BE2C (cell line): ENCODE data around the gene NRXN3.

Experiments
- DNase-seq: peaks from one replicate; pipeline ENCODE4 v3.0.0-alpha.2; 2020
- H3K27me3 ChIP-seq: fragments of 250-450 bp; sonication (Bioruptor Pico); 2 replicates; pipeline ENCODE4 v1.5.1; 2020; ENCODE audit warnings: mild to moderate bottlenecking
- H3K36me3 ChIP-seq: fragments of 250-450 bp; sonication (Bioruptor Pico); 2 replicates; pipeline ENCODE4 v1.5.1; 2020; ENCODE audit warnings: mild to moderate bottlenecking
- H3K4me1 ChIP-seq: fragments of 250-450 bp; sonication (Bioruptor Pico); 2 replicates; pipeline ENCODE4 v1.5.1; 2020
- H3K4me3 ChIP-seq: 2 replicates; pipeline ENCODE4 v1.5.1; 2011; ENCODE audit warnings: low read depth, low read length
- H3K9me3 ChIP-seq: fragments of 250-450 bp; sonication (Bioruptor Pico); 2 replicates; pipeline ENCODE4 v1.5.1; 2020
- TF ChIP-seq, protein P1 (sequence below): IDR thresholded peaks from 2 replicates; pipeline ENCODE4 v1.5.1; 2012; ENCODE audit warnings: mild to moderate bottlenecking, low read depth, low read length

NRXN3 gene

DNA sequence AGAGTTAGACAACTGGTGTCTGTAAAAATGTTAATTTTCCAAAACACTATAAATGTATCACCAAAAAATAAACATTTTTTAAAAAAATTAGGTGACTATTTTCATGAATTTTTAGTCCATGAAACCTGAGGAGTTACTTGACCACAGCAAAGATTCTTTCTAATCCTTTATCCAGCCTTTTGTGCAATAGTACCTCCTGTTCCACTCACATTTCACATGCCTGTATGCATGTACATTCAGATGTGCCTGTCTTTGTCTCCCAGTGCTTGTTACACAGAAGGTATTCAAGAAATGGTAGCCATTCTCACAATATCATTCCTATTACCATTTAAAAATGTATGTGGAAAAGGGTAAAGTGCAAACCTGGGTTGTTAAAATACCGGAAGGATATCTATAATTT is 1184.2 kb downstream of the NRXN3 start:
- Histone ChIP-seq H3K4me3 (no peak overlapping the region), H3K27me3 (no peaks in the 10 kb centered on the region), H3K9me3 (no peaks in the 10 kb centered on the region), H3K4me1 (no peaks in the 10 kb centered on the region), H3K36me3 (no peaks in the 10 kb centered on the region)
- TF ChIP-seq, protein P1, sequence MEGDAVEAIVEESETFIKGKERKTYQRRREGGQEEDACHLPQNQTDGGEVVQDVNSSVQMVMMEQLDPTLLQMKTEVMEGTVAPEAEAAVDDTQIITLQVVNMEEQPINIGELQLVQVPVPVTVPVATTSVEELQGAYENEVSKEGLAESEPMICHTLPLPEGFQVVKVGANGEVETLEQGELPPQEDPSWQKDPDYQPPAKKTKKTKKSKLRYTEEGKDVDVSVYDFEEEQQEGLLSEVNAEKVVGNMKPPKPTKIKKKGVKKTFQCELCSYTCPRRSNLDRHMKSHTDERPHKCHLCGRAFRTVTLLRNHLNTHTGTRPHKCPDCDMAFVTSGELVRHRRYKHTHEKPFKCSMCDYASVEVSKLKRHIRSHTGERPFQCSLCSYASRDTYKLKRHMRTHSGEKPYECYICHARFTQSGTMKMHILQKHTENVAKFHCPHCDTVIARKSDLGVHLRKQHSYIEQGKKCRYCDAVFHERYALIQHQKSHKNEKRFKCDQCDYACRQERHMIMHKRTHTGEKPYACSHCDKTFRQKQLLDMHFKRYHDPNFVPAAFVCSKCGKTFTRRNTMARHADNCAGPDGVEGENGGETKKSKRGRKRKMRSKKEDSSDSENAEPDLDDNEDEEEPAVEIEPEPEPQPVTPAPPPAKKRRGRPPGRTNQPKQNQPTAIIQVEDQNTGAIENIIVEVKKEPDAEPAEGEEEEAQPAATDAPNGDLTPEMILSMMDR, result no peak
- DNase-seq, result no peak

DNA sequence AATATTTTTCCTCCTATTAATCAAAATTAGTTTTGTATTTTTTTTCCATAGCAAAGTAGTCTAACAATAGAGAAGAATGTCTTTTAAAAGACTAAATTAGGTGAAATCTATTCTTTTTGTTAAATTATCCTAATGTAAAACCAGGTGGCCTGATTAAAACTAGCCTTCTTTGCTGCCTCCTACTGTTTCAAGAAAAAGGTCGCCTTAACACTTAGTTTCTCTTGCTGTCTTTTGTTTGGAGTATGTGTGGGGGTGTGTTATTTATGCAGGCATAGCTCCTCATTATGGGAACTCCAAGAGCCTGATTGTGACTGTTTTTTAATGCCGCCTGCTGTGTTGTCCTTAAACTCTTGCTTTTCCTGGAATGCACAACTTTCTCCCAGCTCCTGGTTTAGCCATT is 1185.9 kb downstream of the NRXN3 start:
- no peak for DNase-seq
- Histone ChIP-seq H3K9me3 (no peaks in the 10 kb centered on the region), H3K36me3 (no peaks in the 10 kb centered on the region), H3K4me3 (no peak overlapping the region), H3K4me1 (no peaks in the 10 kb centered on the region), H3K27me3 (no peaks in the 10 kb centered on the region)
- TF ChIP-seq, protein P1, result no peak

GRCh38 chr14:79357307-79357706 is 1187.1 kb downstream of the NRXN3 start:
- no peaks in the 10 kb centered on the region for H3K9me3 ChIP-seq
- H3K4me1 ChIP-seq, result no peaks in the 10 kb centered on the region
- no peaks in the 10 kb centered on the region for H3K36me3 ChIP-seq
- DNase-seq, result no peak
- no peaks in the 10 kb centered on the region for H3K27me3 ChIP-seq
- TF ChIP-seq, protein P1, result no peak
- no peak overlapping the region for H3K4me3 ChIP-seq

DNA sequence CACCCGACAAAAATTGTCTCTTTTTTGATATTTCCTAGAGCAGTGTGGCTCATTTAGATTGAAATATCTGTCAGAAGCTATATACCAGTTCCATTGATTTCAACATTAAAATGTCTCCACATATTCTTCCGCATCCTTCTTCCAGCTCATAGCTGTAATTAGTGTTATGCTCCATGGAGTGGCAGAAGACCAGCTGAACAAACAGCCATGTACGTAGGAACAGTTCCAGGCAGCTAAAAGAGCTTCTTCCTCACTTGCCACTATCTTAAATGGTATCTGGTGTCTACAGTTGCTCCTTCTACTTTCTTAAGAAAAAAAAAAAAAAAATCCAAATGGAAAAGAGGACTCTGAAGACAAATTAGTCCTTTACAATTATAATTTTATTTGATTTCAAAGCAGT is 1193.1 kb downstream of the NRXN3 start:
- no peaks in the 10 kb centered on the region for H3K9me3 ChIP-seq
- H3K4me3 ChIP-seq, result no peak overlapping the region
- TF ChIP-seq, protein P1, result no peak
- H3K27me3 ChIP-seq, result no peaks in the 10 kb centered on the region
- H3K4me1 ChIP-seq, result no peaks in the 10 kb centered on the region
- no peak for DNase-seq
- H3K36me3 ChIP-seq, result no peaks in the 10 kb centered on the region

- H3K4me3 ChIP-seq, result no peak overlapping the region
- H3K4me1 ChIP-seq, result no peaks in the 10 kb centered on the region
- no peaks in the 10 kb centered on the region for H3K9me3 ChIP-seq
- no peaks in the 10 kb centered on the region for H3K27me3 ChIP-seq
- TF ChIP-seq, protein P1, result no peak
- no peak for DNase-seq
- no peaks in the 10 kb centered on the region for H3K36me3 ChIP-seq
Observed at GRCh38 chr14:79369359-79370332, 1199.5 kb downstream of the NRXN3 start.

- Histone ChIP-seq H3K4me1 (no peaks in the 10 kb centered on the region), H3K36me3 (no peaks in the 10 kb centered on the region), H3K4me3 (no peak overlapping the region), H3K27me3 (no peaks in the 10 kb centered on the region), H3K9me3 (no peaks in the 10 kb centered on the region)
- TF ChIP-seq, protein P1, result no peak
- no peak for DNase-seq
Observed at GRCh38 chr14:79370969-79371368, 1200.8 kb downstream of the NRXN3 start.
